Measurements from ENCODE around the gene PEX19. TPM values are rescaled to one million over a fixed set of nuclear protein-coding genes. Genes with fewer than 3 reads are reported as not detected.

Gene PEX19, protein sequence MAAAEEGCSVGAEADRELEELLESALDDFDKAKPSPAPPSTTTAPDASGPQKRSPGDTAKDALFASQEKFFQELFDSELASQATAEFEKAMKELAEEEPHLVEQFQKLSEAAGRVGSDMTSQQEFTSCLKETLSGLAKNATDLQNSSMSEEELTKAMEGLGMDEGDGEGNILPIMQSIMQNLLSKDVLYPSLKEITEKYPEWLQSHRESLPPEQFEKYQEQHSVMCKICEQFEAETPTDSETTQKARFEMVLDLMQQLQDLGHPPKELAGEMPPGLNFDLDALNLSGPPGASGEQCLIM
- polyA plus RNA-seq (2011; rRNA removed) (54.3 and 56.7 TPM in 2 replicates), polyA plus RNA-seq (2017; fragmentation: RNase III; extraction: RNeasy Plus Mini Kit Qiagen cat#74134 plus additional on column Dnase treatment) (23.6 to 25.1 TPM (median 24.8 TPM) in 3 replicates), polyA minus RNA-seq (2011; rRNA and poly(A)+ RNA removed) (32.1 and 33.0 TPM in 2 replicates)
- 15.1 and 17.6 TPM in 2 replicates for polyA plus RNA-seq (2012; cell fraction: cytosol; rRNA removed)
- polyA plus RNA-seq (2012; cell fraction: nucleus; rRNA removed): 8.3 and 10.2 TPM in 2 replicates

DNA sequence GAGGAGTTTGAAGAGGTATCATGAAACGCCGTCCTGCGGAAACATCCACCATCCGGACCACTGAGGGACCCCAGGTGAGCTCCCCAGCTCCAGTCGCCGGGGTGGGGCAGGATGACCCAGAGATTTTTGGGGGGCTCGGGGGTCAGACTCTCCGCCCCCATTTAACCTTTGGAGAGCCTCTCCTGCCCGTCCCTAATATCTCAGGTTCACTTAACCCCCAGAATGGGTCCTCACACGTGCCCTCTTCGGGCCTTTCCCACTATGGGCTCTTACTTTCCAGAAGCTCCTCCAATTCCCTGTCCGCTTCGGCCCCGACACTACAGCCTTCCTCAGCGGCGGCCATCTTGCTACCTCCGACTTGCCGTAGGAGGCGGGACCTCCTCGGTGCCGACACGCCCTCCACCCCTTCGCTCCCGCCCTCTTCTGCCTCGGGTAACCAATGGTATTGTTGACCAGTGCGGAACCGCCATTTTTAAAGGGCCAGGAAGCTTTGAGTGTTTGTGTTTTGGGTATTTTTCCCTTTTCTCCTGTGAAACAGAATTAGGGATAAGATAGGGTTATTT is at the start of gene PEX19:
TSS of gene PEX19 (minus strand) at position 352 of the 563 bp plus-strand sequence. CDS start at position 343, 9 bp downstream.
- TF ChIP-seq POLR2A (IDR thresholded peaks at IDR 0.05; ENCODE audit: low read length) (peak; percentile 89), PHF8 (IDR thresholded peaks at IDR 0.05; ENCODE audit: borderline replicate concordance, low read depth) (peak; percentile 52; the same call in 1 of the 2 replicates), EHMT2 (IDR thresholded peaks at IDR 0.05; ENCODE audit: low read depth) (no peak), JUN (IDR thresholded peaks at IDR 0.05) (peak; percentile 55 to 58; a peak in 2 of 5 replicates), BCL3 (IDR thresholded peaks at IDR 0.05) (0 out of 3 replicates have a peak, but pooled peaks have one; percentile 67), POLR2AphosphoS2 (conservative IDR thresholded peaks at IDR 0.05; ENCODE audit: low read length) (no peak), FOXS1 (CRISPR knock-in tag; IDR thresholded peaks at IDR 0.05) (no peak), MAX (IDR thresholded peaks at IDR 0.05) (peak; percentile 62), HDAC2 (IDR thresholded peaks at IDR 0.05) (no peak; the same call in 1 of the 2 replicates), FOSB (CRISPR knock-in tag; IDR thresholded peaks at IDR 0.05) (no peak), KDM5A (IDR thresholded peaks at IDR 0.05) (peak; percentile 94)
- POLR2A ChIA-PET: interaction anchor here (0.6 to 1.7 kb wide), 3 partner anchors 10 to 22 kb away, joined by 4 to 10 read pairs (median 6); partner anchors contain the start of gene DCAF8
- DNase-seq (ENCODE audit: low read depth in 1 of 2, low spot score in 1 of 2): peak; percentile 95 to 97
- Histone ChIP-seq H3K27ac (peak within 1 kb of the TSS; percentile 93 to 95), H3K4me2 (peak within 1 kb of the TSS; percentile 89), H3K4me1 (peaks cover 6% of the 10 kb centered on the region), H3K4me3 (peak within 1 kb of the TSS; percentile 91), H3K9me3 (no peaks in the 10 kb centered on the region)
- CTCF ChIA-PET: interaction anchor here (0.7 to 2.4 kb wide), 5 partner anchors 20 to 184 kb away, joined by 3 to 7 read pairs (median 4); partner anchors contain the start of gene DCAF8
- ATAC-seq: peak; percentile 98 to 99
- 1% methylated on average over 27 of the region's 27 CpGs for WGBS (ENCODE audit: missing lambda C conversion rate)
- peak; percentile 68 for FAIRE-seq

DNA sequence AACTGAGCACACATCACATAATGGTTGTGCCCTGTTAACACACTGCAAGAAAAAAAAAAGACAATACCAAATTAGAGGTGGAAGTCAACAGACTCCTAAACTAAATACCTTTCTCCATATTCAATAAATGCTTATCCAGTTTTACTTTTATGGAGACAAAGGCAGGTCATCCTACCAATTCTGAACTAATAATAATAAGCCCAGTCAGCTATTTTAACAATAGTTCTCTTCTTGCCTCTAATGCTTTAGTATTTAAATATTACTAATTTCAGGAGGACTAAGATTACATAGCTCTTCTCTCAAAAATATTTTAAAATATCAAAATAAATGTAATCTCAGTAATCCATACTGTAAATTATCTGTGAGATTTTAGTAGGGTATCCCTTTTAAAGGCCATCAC is 47.6 kb upstream of the PEX19 start:
- ChIA-PET POLR2A (no interaction called here), CTCF (interaction anchor here (0.6 to 1.4 kb wide), 4 partner anchors 16 to 782 kb away, joined by 3 to 5 read pairs (median 4); no protein-coding TSS in a partner anchor)
- Histone ChIP-seq H3K27ac (no peak overlapping the region), H3K4me3 (no peak overlapping the region), H3K4me2 (no peak overlapping the region), H3K9me3 (no peaks in the 10 kb centered on the region), H3K4me1 (no peaks in the 10 kb centered on the region)
- FAIRE-seq (no peak), DNase-seq (ENCODE audit: low read depth in 1 of 2, low spot score in 1 of 2) (no peak), ATAC-seq (no peak)
- TF ChIP-seq CHD2 (IDR thresholded peaks at IDR 0.05; ENCODE audit: low read length, partially characterized antibody) (no peak), MAFK (IDR thresholded peaks at IDR 0.05; ENCODE audit: partially characterized antibody) (peak; percentile 82)

DNA sequence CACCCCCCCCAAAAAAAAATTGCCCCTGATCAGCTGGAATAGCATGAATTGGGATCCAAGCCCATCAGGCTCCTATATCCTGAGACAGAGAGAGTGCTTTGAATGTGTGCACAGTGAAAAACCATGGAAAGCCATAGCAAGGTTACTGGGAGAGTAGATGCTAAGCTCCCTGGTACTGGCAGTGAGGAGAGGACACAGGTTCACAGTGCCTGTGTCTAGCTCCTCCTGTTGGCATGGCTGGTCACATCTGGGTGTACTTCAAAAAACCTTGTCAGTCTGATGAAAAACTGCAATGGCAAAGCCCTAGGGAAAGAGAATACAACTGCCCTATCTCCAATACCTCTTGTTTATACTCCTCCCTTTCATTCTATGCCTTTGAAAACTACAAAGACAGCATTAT is 45.2 kb upstream of the PEX19 start:
- POLR2A ChIA-PET: no interaction called here
- H3K4me1 ChIP-seq: no peaks in the 10 kb centered on the region
- FAIRE-seq (no peak), ATAC-seq (peak; percentile 63 to 71), DNase-seq (ENCODE audit: low read depth in 1 of 2, low spot score in 1 of 2) (peak in 1 of 2 experiments; percentile 16)
- TF ChIP-seq ZFP36 (IDR thresholded peaks at IDR 0.05; ENCODE audit: borderline replicate concordance, partially characterized antibody) (no peak), HOXB5 (CRISPR knock-in tag; IDR thresholded peaks at IDR 0.05) (no peak), CHD4 (IDR thresholded peaks at IDR 0.05; ENCODE audit: borderline replicate concordance) (no peak), MYC (IDR thresholded peaks at IDR 0.05; ENCODE audit: borderline replicate concordance, low read length) (no peak), MAX (IDR thresholded peaks at IDR 0.05) (no peak), RARB (CRISPR knock-in tag; IDR thresholded peaks at IDR 0.05) (no peak), POLR2A (IDR thresholded peaks at IDR 0.05; ENCODE audit: low read length) (no peak), EHMT2 (IDR thresholded peaks at IDR 0.05; ENCODE audit: low read depth) (no peak), MAZ (IDR thresholded peaks at IDR 0.05; ENCODE audit: borderline replicate concordance, low read depth, low read length) (no peak), ZC3H11A (IDR thresholded peaks at IDR 0.05) (no peak)
- no peak overlapping the region for H3K27ac ChIP-seq
- no peak overlapping the region for H3K4me3 ChIP-seq
- H3K9me3 ChIP-seq: no peaks in the 10 kb centered on the region
- no peak overlapping the region for H3K4me2 ChIP-seq
- CTCF ChIA-PET: interaction anchor here (0.5 to 4.0 kb wide), 4 partner anchors 15 to 102 kb away, joined by 3 to 29 read pairs (median 3); no protein-coding TSS in a partner anchor
